ENCODE results near the gene FRMPD1. TPM values are rescaled to one million over a fixed set of nuclear protein-coding genes. Genes with fewer than 3 reads are reported as not detected.

The FRMPD1 gene
- total RNA-seq, 6 experiments from 2014 or later = 0.10 to 0.74 (median 0.51) TPM

DNA sequence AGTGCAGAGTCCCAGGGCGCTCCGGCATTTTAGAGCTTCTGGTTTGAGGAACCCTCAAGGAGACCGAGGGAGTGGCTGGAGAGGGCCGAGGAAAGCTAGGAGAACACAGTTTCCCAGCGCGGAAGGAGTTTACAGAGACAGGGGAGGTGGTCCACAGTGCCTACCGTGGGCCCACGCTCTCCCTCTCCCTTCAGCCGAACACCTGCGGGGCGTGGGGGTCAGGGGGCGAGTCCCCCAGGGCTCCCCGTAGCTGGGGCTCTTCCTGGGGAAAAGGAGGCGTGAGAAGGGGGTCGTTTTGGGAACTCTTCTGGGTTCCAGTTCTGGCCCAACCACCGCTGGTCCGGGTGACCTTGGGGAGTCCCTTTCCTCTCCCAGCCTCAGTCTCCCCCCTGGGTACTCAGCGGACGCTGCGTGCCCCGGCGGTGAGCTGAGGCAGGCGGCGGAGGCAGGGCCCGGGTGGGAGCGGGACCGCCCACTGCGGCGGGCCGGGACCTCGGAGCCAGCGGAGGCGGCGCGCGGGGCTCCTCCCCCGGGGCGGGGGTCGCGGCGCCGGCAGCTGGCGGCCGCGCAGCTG lies 368 bp upstream of the FRMPD1 start:
- no peak for ATAC-seq
- intact Hi-C loops (cut with DNase I) = no loop called here
- Histone ChIP-seq H3K27ac (no peak overlapping the region), H3K27me3 (no peaks in the 10 kb centered on the region), H3K36me3 (no peaks in the 10 kb centered on the region), H3K9me3 (no peaks in the 10 kb centered on the region), H3K4me3 (peak overlapping the region in 2 of 3 donors; percentile 14 to 65), H3K4me1 (peaks cover 0 to 4% (median 0%) of the 10 kb centered on the region in 4 donors)
- WGBS (ENCODE audit: insufficient coverage, low coverage, low lambda C conversion rate, missing lambda C conversion rate) = 100% methylated on average over 3 of the region's 45 CpGs
- no peak for DNase-seq
- no peak for TF ChIP-seq POLR2A (IDR thresholded peaks at IDR 0.05)
- TF ChIP-seq, protein P1, sequence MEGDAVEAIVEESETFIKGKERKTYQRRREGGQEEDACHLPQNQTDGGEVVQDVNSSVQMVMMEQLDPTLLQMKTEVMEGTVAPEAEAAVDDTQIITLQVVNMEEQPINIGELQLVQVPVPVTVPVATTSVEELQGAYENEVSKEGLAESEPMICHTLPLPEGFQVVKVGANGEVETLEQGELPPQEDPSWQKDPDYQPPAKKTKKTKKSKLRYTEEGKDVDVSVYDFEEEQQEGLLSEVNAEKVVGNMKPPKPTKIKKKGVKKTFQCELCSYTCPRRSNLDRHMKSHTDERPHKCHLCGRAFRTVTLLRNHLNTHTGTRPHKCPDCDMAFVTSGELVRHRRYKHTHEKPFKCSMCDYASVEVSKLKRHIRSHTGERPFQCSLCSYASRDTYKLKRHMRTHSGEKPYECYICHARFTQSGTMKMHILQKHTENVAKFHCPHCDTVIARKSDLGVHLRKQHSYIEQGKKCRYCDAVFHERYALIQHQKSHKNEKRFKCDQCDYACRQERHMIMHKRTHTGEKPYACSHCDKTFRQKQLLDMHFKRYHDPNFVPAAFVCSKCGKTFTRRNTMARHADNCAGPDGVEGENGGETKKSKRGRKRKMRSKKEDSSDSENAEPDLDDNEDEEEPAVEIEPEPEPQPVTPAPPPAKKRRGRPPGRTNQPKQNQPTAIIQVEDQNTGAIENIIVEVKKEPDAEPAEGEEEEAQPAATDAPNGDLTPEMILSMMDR (IDR thresholded peaks at IDR 0.05) = no peak

- ATAC-seq (no peak), DNase-seq (no peak)
- Histone ChIP-seq H3K27me3 (no peaks in the 10 kb centered on the region), H3K27ac (no peak overlapping the region), H3K4me3 (no peak overlapping the region), H3K9me3 (no peaks in the 10 kb centered on the region), H3K4me1 (peaks cover 0 to 4% (median 0%) of the 10 kb centered on the region in 4 donors), H3K36me3 (no peaks in the 10 kb centered on the region)
- TF ChIP-seq, protein P1 (IDR thresholded peaks at IDR 0.05) = no peak
- TF ChIP-seq POLR2A (IDR thresholded peaks at IDR 0.05) = no peak
- WGBS (ENCODE audit: insufficient coverage, low coverage, low lambda C conversion rate, missing lambda C conversion rate) = 86% methylated on average over 7 of the region's 7 CpGs
- intact Hi-C loops (cut with DNase I) = no loop called here
Measured at GRCh38 chr9:37652261-37652660, 1.5 kb downstream of the FRMPD1 start.

DNA sequence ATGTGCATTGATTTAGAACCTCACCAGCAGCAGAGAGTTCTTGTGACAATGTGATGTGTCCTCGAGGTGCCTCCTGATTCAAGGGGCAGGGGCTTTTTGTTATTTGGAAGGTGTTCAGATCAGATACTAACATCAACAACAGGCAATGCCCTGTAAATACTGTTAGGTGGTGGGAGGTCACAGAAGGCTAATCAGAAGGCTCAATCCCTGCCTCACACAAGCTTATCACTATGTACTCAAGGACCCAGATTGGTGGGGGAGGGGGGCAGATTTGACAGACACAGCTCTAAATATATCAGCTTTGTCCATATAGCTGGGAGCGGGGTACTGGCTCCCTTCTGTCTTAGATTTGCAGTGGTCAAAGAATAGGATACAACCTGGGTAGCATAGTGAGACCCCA lies 2.6 kb downstream of the FRMPD1 start:
- ATAC-seq (no peak), DNase-seq (no peak)
- 63% methylated on average over 1 of the region's 2 CpGs for WGBS (ENCODE audit: insufficient coverage, low coverage, low lambda C conversion rate, missing lambda C conversion rate)
- no peak for TF ChIP-seq POLR2A (IDR thresholded peaks at IDR 0.05)
- TF ChIP-seq, protein P1 (IDR thresholded peaks at IDR 0.05) = no peak
- Histone ChIP-seq H3K4me3 (no peak overlapping the region), H3K27ac (no peak overlapping the region), H3K9me3 (no peaks in the 10 kb centered on the region), H3K36me3 (no peaks in the 10 kb centered on the region), H3K27me3 (no peaks in the 10 kb centered on the region), H3K4me1 (peaks cover 0 to 4% (median 0%) of the 10 kb centered on the region in 4 donors)
- intact Hi-C loops (cut with DNase I) = no loop called here

DNA sequence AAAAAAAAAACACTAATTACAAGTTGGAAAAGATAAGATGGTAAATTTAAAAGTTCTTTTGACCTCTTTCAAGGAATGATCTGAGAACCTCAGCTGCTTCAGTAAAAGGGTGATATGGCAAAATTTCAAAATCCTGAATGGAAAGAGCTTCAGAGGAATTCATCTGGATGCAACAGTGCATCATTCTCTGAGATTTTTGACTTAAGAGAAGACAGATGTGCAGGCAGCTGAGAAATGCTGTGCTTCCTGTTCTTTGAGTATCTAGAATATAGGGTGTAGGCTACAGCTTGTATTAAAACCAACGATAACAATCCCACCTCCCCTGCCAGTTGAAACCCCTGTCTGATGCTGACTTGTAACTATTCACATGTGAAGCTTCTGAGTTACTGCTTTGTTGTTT lies 6.2 kb downstream of the FRMPD1 start:
- no peaks in the 10 kb centered on the region for H3K27me3 ChIP-seq
- DNase-seq = no peak
- TF ChIP-seq POLR2A (IDR thresholded peaks at IDR 0.05) = no peak
- TF ChIP-seq, protein P1 (IDR thresholded peaks at IDR 0.05) = no peak
- intact Hi-C loops (cut with DNase I) = no loop called here
- H3K4me1 ChIP-seq = no peaks in the 10 kb centered on the region
- H3K36me3 ChIP-seq = no peaks in the 10 kb centered on the region
- H3K27ac ChIP-seq = no peak overlapping the region
- 62% methylated on average over 1 of the region's 1 CpG for WGBS (ENCODE audit: insufficient coverage, low coverage, low lambda C conversion rate, missing lambda C conversion rate)
- no peak for ATAC-seq
- no peak overlapping the region for H3K4me3 ChIP-seq
- H3K9me3 ChIP-seq = no peaks in the 10 kb centered on the region

All from right lobe of liver (tissue), 6 donors.